HG02798 (cell line): Measurements from ENCODE around the gene BDKRB2.
A peak's percentile ranks its signal among the peaks of the same experiment; 100 is the strongest.

Experiments
- ATAC-seq: cut with Tn5 transposase; IDR thresholded peaks from one replicate; pipeline ENCODE4 v1.9.1; 2021; ENCODE audit warnings: mild to moderate bottlenecking; ENCODE audit not compliant: unreplicated experiment, poor library complexity

BDKRB2 gene

DNA sequence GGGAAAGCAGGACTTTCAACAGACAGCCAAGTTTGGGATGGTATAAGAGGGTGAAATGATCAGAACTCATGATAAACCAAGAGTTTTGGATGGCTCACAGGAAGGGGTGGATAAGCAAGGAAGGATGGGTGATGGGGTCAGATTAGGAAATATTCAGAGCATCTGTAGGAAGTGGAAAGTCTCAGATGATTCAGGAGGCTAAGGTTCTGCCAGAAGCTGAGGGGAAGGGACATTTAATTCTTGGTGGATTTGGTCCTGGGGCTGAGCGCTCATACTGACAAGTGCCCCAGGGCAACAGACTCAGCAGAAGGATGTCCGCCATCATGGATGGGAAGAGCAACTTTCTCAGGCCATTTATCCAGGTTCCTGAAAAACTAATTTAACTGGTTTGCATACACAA lies 28.4 kb upstream of the BDKRB2 start:
- no peak for ATAC-seq

GRCh38 chr14:96176811-96177211 lies 27.8 kb upstream of the BDKRB2 start:
- ATAC-seq = no peak

GRCh38 chr14:96177766-96178375 lies 26.8 kb upstream of the BDKRB2 start:
- peak; percentile 67 for ATAC-seq

- ATAC-seq = no peak
These were observed 25.9 kb upstream of the BDKRB2 start for GRCh38 chr14:96178461-96179321.

GRCh38 chr14:96180043-96180874 lies 24.4 kb upstream of the BDKRB2 start:
- no peak for ATAC-seq

DNA sequence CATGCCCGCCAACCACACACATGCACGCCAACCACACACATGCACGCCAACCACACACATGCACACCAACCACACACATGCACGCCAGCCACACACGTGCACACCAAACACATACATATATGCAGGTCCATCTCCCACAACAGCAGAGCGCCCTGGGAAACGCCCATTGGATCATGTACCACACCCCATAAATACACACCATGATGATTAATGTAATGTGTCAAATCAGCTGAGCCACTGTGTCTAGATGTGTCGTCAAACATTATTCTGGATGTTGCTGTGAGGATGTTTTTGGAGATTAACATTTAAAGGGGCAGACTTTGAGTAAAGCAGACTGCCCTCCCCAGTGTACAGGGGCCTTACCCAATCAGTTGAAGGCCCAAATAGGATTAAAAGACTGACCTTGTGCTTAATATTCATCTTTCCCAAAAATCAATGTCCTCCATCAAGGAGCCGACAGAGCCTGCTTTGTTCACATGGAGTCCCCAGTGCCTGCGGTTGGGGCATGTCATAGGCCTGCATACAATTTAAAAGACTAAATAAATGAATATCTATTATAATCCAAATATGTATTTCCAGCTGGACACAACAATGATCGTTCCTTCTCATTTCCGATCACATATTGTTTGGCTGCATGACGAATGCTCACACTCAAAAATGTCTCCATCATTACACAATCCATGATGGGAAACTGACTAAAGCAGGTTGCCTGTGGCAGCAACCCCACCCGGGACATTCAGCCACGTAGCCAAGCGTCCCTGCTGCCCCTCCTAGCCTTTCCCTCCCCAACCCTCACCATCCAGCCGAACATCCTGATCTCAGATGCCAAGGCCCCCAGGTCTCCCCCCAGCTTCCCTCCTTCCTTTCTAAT lies 23.2 kb upstream of the BDKRB2 start:
- no peak for ATAC-seq

GRCh38 chr14:96182546-96182945 lies 22.1 kb upstream of the BDKRB2 start:
- ATAC-seq = no peak

GRCh38 chr14:96184737-96185136 lies 19.9 kb upstream of the BDKRB2 start:
- no peak for ATAC-seq

GRCh38 chr14:96187216-96188031 lies 17.2 kb upstream of the BDKRB2 start:
- ATAC-seq = no peak

- ATAC-seq = peak; percentile 75
These were observed 15.3 kb upstream of the BDKRB2 start for GRCh38 chr14:96189281-96189711.

DNA sequence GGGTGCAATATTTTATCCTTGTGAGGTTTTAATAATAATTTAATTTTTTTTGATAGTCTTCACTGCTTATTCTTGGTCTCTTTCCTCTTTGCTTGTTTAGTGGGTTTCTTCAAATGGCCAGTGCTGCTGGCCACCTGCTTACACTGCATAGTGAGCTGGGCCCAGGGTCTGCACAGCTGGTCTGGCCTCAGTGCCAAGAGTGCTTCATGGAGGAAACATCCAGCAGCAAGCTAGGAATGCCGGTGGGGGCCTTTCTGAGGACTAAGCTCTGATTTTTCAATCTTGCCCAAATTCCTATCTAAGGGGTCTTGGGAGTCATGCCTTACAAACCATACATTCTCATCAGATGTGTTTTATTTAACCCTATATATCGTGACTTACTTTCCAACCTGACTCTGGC lies 13.3 kb upstream of the BDKRB2 start:
- no peak for ATAC-seq

- no peak for ATAC-seq
These were observed 12.7 kb upstream of the BDKRB2 start for GRCh38 chr14:96191841-96192462.

DNA sequence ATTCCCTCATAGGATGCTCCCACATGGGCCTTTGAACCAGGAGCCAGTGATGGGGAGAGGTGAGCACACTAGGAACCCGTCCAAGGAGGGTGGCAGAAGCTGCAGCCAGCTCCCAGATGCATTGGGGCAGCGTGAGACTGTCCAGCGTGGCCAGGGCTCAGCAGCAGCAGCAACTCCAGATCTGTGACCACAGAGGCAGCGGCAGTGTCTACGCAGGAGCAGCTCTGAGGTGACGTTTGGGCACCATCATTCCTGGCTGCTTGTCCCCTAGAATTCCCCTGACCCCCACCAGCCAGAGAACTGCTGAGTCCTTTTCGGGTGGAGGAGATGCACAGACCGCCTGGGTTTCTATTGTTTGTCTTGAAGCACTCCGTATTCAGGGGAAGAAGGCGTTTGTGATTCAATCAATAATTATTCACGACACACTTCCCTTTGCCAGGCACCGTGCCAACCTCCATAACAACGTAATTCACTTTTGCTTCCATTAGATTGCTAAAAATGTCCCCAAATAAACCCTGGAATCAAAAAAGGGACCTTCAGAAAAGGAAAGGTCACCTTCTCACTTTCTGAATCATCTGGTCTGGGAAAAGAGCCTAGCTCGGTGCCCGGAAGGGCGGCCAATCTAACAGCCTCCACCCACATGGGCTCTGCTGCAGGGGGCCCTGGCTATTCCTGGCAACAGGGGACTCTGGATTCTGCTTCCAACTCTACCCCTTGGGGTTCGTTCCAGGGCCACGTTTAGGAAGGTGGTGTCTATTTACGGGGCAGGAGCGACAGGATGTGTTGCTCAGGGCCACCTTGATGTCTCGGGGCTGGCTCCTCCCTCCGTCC lies 11.4 kb upstream of the BDKRB2 start:
- no peak for ATAC-seq

DNA sequence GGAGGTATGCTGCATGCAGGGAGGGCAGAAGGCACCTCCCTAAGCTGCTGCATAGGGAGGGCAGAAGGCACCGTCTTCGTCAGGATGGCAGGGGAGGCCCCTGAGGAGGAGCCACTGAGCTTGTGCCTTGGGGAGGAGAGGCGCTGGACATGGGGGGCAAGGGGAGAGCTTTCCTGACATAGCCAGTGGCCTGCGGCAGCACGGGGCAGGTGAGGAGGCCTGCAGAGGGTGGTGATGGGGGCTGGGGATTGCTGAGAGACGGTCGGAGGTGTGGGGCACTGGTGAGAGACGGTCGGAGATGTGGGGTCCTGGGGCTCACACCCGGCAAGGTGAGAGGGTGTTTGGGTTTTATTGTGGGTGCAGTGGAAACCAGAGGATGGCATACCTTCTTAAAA lies 10.4 kb upstream of the BDKRB2 start:
- ATAC-seq = no peak

DNA sequence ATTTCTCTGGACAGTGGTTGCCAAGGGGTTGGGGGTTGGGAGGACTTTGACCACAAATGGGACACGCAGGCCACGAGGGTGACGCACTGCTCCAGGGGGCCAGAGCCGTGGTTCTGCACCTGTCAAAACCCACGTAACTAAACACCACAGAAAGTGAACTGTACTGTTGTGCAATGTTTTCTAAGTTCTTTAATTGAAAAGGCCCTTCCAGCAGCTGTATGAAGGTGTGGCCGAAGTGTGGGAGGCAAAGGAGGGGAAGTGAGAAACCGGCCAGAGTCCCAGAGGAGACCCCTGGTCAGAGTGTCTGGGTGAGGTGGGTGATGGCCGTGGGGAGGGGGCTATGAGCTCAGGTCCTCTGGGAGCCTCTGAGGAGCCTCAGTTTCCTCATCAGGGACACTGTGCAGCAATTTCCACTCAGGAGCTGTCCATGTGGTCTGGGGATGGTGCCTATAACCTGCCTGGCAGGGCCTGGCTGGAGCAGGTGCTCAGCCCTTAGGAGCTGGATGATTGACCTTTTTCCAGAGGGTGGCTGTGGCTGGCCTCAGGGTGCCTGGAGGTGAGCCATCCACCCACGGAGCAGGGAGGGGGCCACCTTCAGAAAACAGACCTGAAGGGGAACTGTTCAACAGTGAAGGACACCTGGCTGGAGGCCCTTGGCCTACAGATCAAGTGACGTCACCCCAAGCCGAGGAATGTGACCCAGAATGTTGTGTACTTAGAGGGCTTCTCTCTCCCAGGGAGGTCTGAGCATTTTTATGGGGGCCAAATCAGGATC lies 9.8 kb upstream of the BDKRB2 start:
- peak; percentile 60 for ATAC-seq

- no peak for ATAC-seq
These were observed 9.1 kb upstream of the BDKRB2 start for GRCh38 chr14:96195441-96196081.
